A549 (cell line): ENCODE results near the gene ANKRD24. TPM values are rescaled to one million over a fixed set of nuclear protein-coding genes. Genes with fewer than 3 reads are reported as not detected.

Experiments
- ATAC-seq, 2 experiments: fragments of 200-7000 bp in 1 of 2; fragments of >200 bp in 1 of 2; cut with Nextera tagmentation in 1 of 2; cut with Tn5 transposase in 1 of 2; 3 replicates each; pipeline versions ENCODE4 v1.8.0 to v1.9.1; 2018 to 2020; ENCODE audit warnings: mild to moderate bottlenecking in 1 of 2, moderate library complexity in 1 of 2
- CTCF ChIA-PET: fragments of 300-600 bp; sonication (Branson Sonifier 250); formaldehyde crosslinking; extraction: SDS; loops from one replicate; lab custom pipeline; 2021; ENCODE audit warnings: antibody characterized with exemption, inconsistent platforms; lab: Yijun Ruan, JAX
- POLR2A ChIA-PET: fragments of 350-600 bp; formaldehyde crosslinking; extraction: SDS; loops from one replicate; lab custom pipeline; 2021; ENCODE audit warnings: antibody characterized with exemption, inconsistent platforms; lab: Yijun Ruan, JAX
- DNase-seq, 2 experiments: peaks; one replicate each; pipeline versions ENCODE4 v3.0.0 to v3.0.0-alpha.2; 2011 to 2016; ENCODE audit warnings: low read depth in 1 of 2, low spot score in 1 of 2
- FAIRE-seq: peaks from 2 replicates; lab custom pipeline; 2011; peaks lifted over from hg19 to GRCh38; lab: Jason Lieb, UNC
- H3K27ac ChIP-seq, 2 experiments: fragments of >200 bp; sonication (Bioruptor Twin); formaldehyde crosslinking; 3 replicates each; pipeline ENCODE4 v1.5.1; 2016 to 2017
- H3K4me1 ChIP-seq: fragments of >200 bp; sonication (Bioruptor Twin); formaldehyde crosslinking; 3 replicates; pipeline ENCODE4 v1.6.1; 2016
- H3K4me2 ChIP-seq: fragments of >200 bp; sonication (Bioruptor Twin); formaldehyde crosslinking; 3 replicates; pipeline ENCODE4 v1.6.1; 2016
- H3K4me3 ChIP-seq: fragments of >200 bp; sonication (Bioruptor Twin); formaldehyde crosslinking; 3 replicates; pipeline ENCODE4 v1.5.1; 2016
- H3K9me3 ChIP-seq: fragments of >200 bp; sonication (Bioruptor Twin); formaldehyde crosslinking; 3 replicates; pipeline ENCODE4 v1.6.1; 2016
- BHLHE40 ChIP-seq: IDR thresholded peaks from 2 replicates; pipeline ENCODE4 v1.6.1; 2012; ENCODE audit warnings: low read depth, low read length, inconsistent platforms
- CHD4 ChIP-seq: fragments of 200-600 bp; sonication (generic); IDR thresholded peaks from 2 replicates; pipeline ENCODE4 v1.6.1; 2016; ENCODE audit warnings: antibody characterized with exemption, mild to moderate bottlenecking, borderline replicate concordance
- EHMT2 ChIP-seq: fragments of 200-600 bp; sonication (generic); IDR thresholded peaks from 2 replicates; pipeline ENCODE4 v1.6.1; 2016; ENCODE audit warnings: antibody characterized with exemption, low read depth, mild to moderate bottlenecking, moderate library complexity
- FOXS1 ChIP-seq: fragments of 250-450 bp; sonication (Bioruptor Pico); IDR thresholded peaks from 2 replicates; pipeline ENCODE4 v1.5.0; 2020; ENCODE audit warnings: mild to moderate bottlenecking, moderate library complexity
- GATA3 ChIP-seq: IDR thresholded peaks from 2 replicates; pipeline ENCODE4 v1.6.1; 2012; ENCODE audit warnings: borderline replicate concordance
- HDAC2 ChIP-seq: fragments of 200-600 bp; sonication (generic); IDR thresholded peaks from 2 replicates; pipeline ENCODE4 v1.6.1; 2016
- JUNB ChIP-seq: fragments of >200 bp; sonication (Bioruptor Twin); formaldehyde crosslinking; IDR thresholded peaks from 2 replicates; pipeline ENCODE4 v1.6.1; 2016
- KDM1A ChIP-seq: fragments of 200-600 bp; sonication (generic); IDR thresholded peaks from 2 replicates; pipeline ENCODE4 v1.6.1; 2016; ENCODE audit warnings: low read depth, mild to moderate bottlenecking
- MYC ChIP-seq: IDR thresholded peaks from 2 replicates; pipeline ENCODE4 v1.6.1; 2012; ENCODE audit warnings: mild to moderate bottlenecking, inconsistent platforms, low read length, improper control_type of control experiment, borderline replicate concordance
- NFE2L2 ChIP-seq: fragments of 150-350 bp; conservative IDR thresholded peaks from 2 replicates; pipeline ENCODE4 v1.6.1; 2014; ENCODE audit warnings: low read length
- NPAS2 ChIP-seq: fragments of 250-450 bp; sonication (Bioruptor Pico); IDR thresholded peaks from 2 replicates; pipeline ENCODE4 v1.8.0; 2022; ENCODE audit warnings: mild to moderate bottlenecking, moderate library complexity, borderline replicate concordance
- POLR2A ChIP-seq: IDR thresholded peaks from 2 replicates; pipeline ENCODE4 v1.6.1; 2012; ENCODE audit warnings: mild to moderate bottlenecking, low read length
- RAD21 ChIP-seq, 2 experiments: fragments of >200 bp in 1 of 2; sonication (Bioruptor Twin) in 1 of 2; formaldehyde crosslinking in 1 of 2; IDR thresholded peaks in 1 of 2; conservative IDR thresholded peaks in 1 of 2; 2 replicates in 1 of 2; 3 replicates in 1 of 2; pipeline ENCODE4 v1.6.1; 2012 to 2018; ENCODE audit warnings: inconsistent platforms in 1 of 2
- RCOR1 ChIP-seq: fragments of 150-350 bp; IDR thresholded peaks from 2 replicates; pipeline ENCODE4 v1.6.1; 2014; ENCODE audit warnings: antibody characterized with exemption, low read length, low read depth
- RNF2 ChIP-seq: fragments of 200-600 bp; sonication (generic); IDR thresholded peaks from 2 replicates; pipeline ENCODE4 v1.6.1; 2016; ENCODE audit warnings: low read depth, mild to moderate bottlenecking, antibody characterized with exemption, moderate library complexity, borderline replicate concordance
- SMC3 ChIP-seq: fragments of >200 bp; sonication (Bioruptor Twin); formaldehyde crosslinking; IDR thresholded peaks from 3 replicates; pipeline ENCODE4 v1.6.1; 2018; ENCODE audit warnings: inconsistent platforms
- ZC3H11A ChIP-seq: fragments of 450-650 bp; IDR thresholded peaks from 2 replicates; pipeline ENCODE4 v1.6.1; 2014; ENCODE audit warnings: antibody characterized with exemption, mild to moderate bottlenecking
- ZFP36 ChIP-seq: fragments of 450-650 bp; IDR thresholded peaks from 2 replicates; pipeline ENCODE4 v1.6.1; 2014; ENCODE audit warnings: borderline replicate concordance; ENCODE audit not compliant: partially characterized antibody
- WGBS: methylation state at CpG from one replicate; pipeline ENCODE4 v1.1.6; 2017; ENCODE audit errors: missing lambda C conversion rate; 5-methylcytosine and 5-hydroxymethylcytosine counted together
- polyA plus RNA-seq, 4 experiments: library from polyadenylated mRNA; depleted of rRNA in 3 of 4; stranded (reverse); fragments of >200 nt; fragmentation: RNase III in 1 of 4; extraction: RNeasy Plus Mini Kit Qiagen cat#74134 plus additional on column Dnase treatment in 1 of 4; gene quantifications; 2 replicates in 3 of 4; 3 replicates in 1 of 4; pipeline ENCODE4 v1.2.3, GENCODE V29; 2011 to 2017
- TF ChIP-seq, protein P1 (sequence below): IDR thresholded peaks from 2 replicates; pipeline ENCODE4 v1.6.1; 2012; ENCODE audit warnings: low read depth, borderline replicate concordance
- TF ChIP-seq, protein P2 (sequence below): fragments of >200 bp; sonication (Bioruptor Twin); formaldehyde crosslinking; IDR thresholded peaks from 3 replicates; pipeline ENCODE4 v1.5.1; 2016

Gene ANKRD24
- polyA plus RNA-seq, 2 of the 4 experiments (the other 2 are of a cell fraction): 0.28 to 0.36 TPM

DNA sequence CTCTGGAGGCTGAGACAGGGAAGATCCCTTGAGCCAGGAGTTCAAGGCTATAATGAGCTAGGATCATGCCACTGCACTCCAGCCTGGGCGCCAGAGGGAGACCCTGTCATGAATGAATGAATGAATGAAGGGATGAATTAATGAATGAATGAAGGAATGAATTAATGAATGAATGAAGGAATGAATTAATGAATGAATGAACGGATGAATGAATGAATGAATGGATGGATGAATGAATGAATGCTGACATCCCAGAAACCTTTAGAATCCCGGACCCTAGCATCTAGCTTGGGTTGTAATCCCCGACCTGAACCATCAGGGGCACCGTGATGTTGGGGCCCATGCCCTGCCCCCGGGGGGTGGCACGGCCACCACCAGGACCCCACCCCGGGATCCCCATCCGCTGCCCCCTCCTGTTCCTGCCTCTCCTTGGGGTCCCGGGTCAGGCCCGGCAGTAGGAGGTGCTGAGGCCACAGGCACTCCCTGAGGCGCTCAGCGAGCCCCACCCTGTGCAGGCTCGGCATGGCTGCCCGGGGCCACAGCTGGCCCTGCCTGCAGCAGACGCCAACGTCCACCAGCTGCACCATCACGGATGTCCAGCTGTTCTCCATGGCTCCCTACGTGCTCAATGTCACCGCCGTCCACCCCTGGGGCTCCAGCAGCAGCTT lies 50.3 kb downstream of the ANKRD24 start:
- H3K9me3 ChIP-seq: no peaks in the 10 kb centered on the region
- H3K27ac ChIP-seq: peak overlapping the region in 1 of 2 experiments; percentile 68; a peak in 3 of 6 replicates
- H3K4me3 ChIP-seq: no peak overlapping the region
- 32% methylated on average over 5 of the region's 21 CpGs for WGBS
- no peak for FAIRE-seq
- H3K4me2 ChIP-seq: peak overlapping the region; percentile 46
- TF ChIP-seq BHLHE40 (no peak), SMC3 (no peak), EHMT2 (no peak), HDAC2 (no peak), MYC (no peak), NPAS2 (CRISPR knock-in tag) (no peak), CHD4 (no peak), POLR2A (no peak), ZC3H11A (no peak), RCOR1 (no peak), NFE2L2 (no peak), FOXS1 (CRISPR knock-in tag) (no peak), GATA3 (no peak), JUNB (no peak), RNF2 (no peak)
- TF ChIP-seq, protein P1, sequence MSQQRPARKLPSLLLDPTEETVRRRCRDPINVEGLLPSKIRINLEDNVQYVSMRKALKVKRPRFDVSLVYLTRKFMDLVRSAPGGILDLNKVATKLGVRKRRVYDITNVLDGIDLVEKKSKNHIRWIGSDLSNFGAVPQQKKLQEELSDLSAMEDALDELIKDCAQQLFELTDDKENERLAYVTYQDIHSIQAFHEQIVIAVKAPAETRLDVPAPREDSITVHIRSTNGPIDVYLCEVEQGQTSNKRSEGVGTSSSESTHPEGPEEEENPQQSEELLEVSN: no peak
- TF ChIP-seq, all 56 proteins: peak for 0
- ChIA-PET CTCF (interaction anchor here (0.7 to 3.9 kb wide), 11 partner anchors 10 to 232 kb away, joined by 3 to 35 read pairs (median 6); partner anchors contain the start of genes SH3GL1 and YJU2), POLR2A (no interaction called here)
- DNase-seq (no peak), ATAC-seq (peak; percentile 39 to 58; a peak in 4 of 6 replicates)
- H3K4me1 ChIP-seq: peaks cover 14% of the 10 kb centered on the region

DNA sequence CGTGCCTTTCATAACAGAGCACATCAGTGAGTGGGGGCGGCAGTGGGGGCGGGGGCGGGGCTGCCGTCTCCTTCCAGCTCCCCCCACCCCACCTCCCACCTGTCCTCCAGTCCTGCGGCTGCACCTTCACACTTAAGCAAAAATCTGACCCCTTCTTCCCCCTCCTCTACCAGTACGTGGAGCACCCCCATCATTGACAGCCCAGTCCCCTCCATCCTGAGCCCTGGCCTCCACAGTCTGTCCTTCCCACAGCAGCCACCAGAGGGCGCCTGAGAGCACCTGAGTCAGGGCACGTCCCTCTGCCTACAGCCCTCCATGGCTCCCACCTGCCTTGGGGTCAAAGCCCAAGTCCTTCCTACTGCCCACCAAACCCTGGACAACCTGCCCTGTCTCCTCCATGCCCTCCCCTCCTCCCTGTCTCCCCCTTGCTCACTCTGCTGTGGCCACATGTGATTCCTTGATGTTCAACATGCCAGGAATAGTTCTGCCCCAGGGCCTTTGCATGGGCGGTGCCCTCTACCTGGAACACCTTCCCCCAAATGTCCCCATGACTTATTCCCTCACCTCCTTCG lies 50.9 kb downstream of the ANKRD24 start:
- FAIRE-seq: no peak
- Histone ChIP-seq H3K4me1 (peaks cover 13% of the 10 kb centered on the region), H3K9me3 (no peaks in the 10 kb centered on the region), H3K4me3 (no peak overlapping the region), H3K27ac (peak overlapping the region in 1 of 2 experiments; percentile 68; a peak in 3 of 6 replicates), H3K4me2 (peak overlapping the region; percentile 46)
- POLR2A ChIA-PET: no interaction called here
- ATAC-seq: peak; percentile 58 to 80
- DNase-seq: peak in 1 of 2 experiments; percentile 49
- 25% methylated on average over 9 of the region's 11 CpGs for WGBS
- CTCF ChIA-PET: interaction anchor here (0.7 to 3.9 kb wide), 11 partner anchors 9 to 233 kb away, joined by 3 to 35 read pairs (median 6); partner anchors contain the start of gene YJU2
- TF ChIP-seq, protein P2, sequence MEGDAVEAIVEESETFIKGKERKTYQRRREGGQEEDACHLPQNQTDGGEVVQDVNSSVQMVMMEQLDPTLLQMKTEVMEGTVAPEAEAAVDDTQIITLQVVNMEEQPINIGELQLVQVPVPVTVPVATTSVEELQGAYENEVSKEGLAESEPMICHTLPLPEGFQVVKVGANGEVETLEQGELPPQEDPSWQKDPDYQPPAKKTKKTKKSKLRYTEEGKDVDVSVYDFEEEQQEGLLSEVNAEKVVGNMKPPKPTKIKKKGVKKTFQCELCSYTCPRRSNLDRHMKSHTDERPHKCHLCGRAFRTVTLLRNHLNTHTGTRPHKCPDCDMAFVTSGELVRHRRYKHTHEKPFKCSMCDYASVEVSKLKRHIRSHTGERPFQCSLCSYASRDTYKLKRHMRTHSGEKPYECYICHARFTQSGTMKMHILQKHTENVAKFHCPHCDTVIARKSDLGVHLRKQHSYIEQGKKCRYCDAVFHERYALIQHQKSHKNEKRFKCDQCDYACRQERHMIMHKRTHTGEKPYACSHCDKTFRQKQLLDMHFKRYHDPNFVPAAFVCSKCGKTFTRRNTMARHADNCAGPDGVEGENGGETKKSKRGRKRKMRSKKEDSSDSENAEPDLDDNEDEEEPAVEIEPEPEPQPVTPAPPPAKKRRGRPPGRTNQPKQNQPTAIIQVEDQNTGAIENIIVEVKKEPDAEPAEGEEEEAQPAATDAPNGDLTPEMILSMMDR: peak; percentile 56
- peak; percentile 98 for TF ChIP-seq ZFP36
- no peak for TF ChIP-seq HDAC2
- TF ChIP-seq KDM1A: peak; percentile 86; the same call in 1 of the 2 replicates
- TF ChIP-seq RAD21 (conservative IDR thresholded peaks at IDR 0.05 in 1 of 2, IDR thresholded peaks at IDR 0.05 in 1 of 2): no peak
